Brain microvascular endothelial cell (primary cell): ENCODE results near the gene KRTAP10-10.
"Not testable (repeated sequence)": the region's sequence is repeated elsewhere in the genome, so short reads cannot be mapped to it uniquely, and the experiment has no call there.

Experiments
- DNase-seq: peaks from one replicate; pipeline ENCODE4 v3.0.0-alpha.2; 2020
- H3K27ac ChIP-seq: fragments of 250-450 bp; sonication (Bioruptor Pico); 2 replicates; pipeline ENCODE4 v1.5.1; 2020; ENCODE audit warnings: mild to moderate bottlenecking, moderate library complexity
- H3K27me3 ChIP-seq: fragments of 250-450 bp; sonication (Bioruptor Pico); replicated peaks from 2 replicates; pipeline ENCODE4 v1.5.1; 2020; ENCODE audit warnings: mild to moderate bottlenecking
- H3K36me3 ChIP-seq: fragments of 250-450 bp; sonication (Bioruptor Pico); replicated peaks from 2 replicates; pipeline ENCODE4 v1.5.1; 2020; ENCODE audit warnings: mild to moderate bottlenecking
- H3K4me3 ChIP-seq: 2 replicates; pipeline ENCODE4 v1.5.1; 2011; ENCODE audit warnings: low read depth, mild to moderate bottlenecking, control low read depth, low read length, moderate library complexity
- in situ Hi-C: cut with HindIII; loops from 2 replicates; pipeline ENCODE4 v1.10.0; 2017; ENCODE audit warnings: low sequenced_read_pairs, low pct_ligation_motif_present
- TF ChIP-seq, protein P1 (sequence below): IDR thresholded peaks from 2 replicates; pipeline ENCODE4 v1.5.1; 2011; ENCODE audit warnings: low read depth, mild to moderate bottlenecking, moderate library complexity, low read length, control low read depth, inconsistent platforms; ENCODE audit errors: missing control alignments

KRTAP10-10 gene, protein sequence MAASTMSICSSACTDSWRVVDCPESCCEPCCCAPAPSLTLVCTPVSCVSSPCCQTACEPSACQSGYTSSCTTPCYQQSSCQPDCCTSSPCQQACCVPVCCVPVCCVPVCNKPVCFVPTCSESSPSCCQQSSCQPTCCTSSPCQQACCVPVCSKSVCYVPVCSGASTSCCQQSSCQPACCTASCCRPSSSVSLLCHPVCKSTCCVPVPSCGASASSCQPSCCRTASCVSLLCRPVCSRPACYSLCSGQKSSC

GRCh38 chr21:44637018-44637850, at the start of gene KRTAP10-10:
KRTAP10-10 (plus strand) TSS chr21:44637356; CDS start chr21:44637418, 62 bp downstream.
- no peak for DNase-seq
- Histone ChIP-seq H3K27ac (no peak within 1 kb of the TSS), H3K36me3 (no peaks in the 10 kb centered on the region), H3K4me3 (no peak within 1 kb of the TSS), H3K27me3 (no peaks in the 10 kb centered on the region)
- TF ChIP-seq, protein P1, sequence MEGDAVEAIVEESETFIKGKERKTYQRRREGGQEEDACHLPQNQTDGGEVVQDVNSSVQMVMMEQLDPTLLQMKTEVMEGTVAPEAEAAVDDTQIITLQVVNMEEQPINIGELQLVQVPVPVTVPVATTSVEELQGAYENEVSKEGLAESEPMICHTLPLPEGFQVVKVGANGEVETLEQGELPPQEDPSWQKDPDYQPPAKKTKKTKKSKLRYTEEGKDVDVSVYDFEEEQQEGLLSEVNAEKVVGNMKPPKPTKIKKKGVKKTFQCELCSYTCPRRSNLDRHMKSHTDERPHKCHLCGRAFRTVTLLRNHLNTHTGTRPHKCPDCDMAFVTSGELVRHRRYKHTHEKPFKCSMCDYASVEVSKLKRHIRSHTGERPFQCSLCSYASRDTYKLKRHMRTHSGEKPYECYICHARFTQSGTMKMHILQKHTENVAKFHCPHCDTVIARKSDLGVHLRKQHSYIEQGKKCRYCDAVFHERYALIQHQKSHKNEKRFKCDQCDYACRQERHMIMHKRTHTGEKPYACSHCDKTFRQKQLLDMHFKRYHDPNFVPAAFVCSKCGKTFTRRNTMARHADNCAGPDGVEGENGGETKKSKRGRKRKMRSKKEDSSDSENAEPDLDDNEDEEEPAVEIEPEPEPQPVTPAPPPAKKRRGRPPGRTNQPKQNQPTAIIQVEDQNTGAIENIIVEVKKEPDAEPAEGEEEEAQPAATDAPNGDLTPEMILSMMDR = no peak
- in situ Hi-C loops = no loop called here

GRCh38 chr21:44589094-44589493, 48.1 kb upstream of the KRTAP10-10 start:
- Histone ChIP-seq H3K27me3 (peaks cover 11% of the 10 kb centered on the region), H3K27ac (no peak overlapping the region), H3K36me3 (no peaks in the 10 kb centered on the region), H3K4me3 (no peak overlapping the region)
- in situ Hi-C loops = no loop called here
- TF ChIP-seq, protein P1 = no peak
- no peak for DNase-seq

DNA sequence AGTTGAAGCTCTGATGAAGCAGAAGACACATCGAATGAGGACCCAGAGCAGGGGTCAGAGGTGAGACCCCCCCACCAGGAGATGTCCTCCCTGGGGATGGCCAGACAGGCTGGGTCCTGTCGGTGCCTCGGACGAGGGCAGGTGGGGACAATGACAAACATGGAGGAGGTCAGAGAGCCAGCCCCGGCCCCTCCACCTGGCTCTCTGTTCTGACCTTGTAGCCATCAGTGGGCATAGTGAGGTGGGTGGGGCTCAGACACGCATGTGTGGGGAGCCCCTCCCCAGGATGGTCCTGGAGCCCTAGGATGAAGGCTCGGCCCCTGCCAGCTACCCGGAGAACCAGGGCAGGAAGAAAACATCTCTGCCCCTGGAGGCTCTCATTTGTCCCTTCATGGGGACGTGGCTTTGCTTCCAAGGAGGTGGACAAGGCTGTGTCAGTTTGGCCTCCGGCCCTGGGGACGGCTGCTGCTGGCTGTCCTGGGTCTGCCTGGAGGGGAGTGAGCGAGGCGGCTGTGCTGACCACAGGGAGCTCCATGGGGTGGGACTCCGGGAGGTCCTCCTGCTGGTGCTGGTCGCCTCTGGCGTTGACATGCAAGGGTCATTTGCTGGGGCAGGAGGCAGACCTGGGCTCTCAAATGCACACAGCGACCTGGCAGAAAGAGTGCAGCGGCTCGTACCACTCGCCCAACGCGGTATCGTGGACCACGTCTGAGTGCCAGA, 47.4 kb upstream of the KRTAP10-10 start:
- H3K36me3 ChIP-seq = no peaks in the 10 kb centered on the region
- TF ChIP-seq, protein P1 = no peak
- no peak overlapping the region for H3K4me3 ChIP-seq
- H3K27ac ChIP-seq = no peak overlapping the region
- in situ Hi-C loops = no loop called here
- DNase-seq = no peak
- H3K27me3 ChIP-seq = peaks cover 11% of the 10 kb centered on the region

DNA sequence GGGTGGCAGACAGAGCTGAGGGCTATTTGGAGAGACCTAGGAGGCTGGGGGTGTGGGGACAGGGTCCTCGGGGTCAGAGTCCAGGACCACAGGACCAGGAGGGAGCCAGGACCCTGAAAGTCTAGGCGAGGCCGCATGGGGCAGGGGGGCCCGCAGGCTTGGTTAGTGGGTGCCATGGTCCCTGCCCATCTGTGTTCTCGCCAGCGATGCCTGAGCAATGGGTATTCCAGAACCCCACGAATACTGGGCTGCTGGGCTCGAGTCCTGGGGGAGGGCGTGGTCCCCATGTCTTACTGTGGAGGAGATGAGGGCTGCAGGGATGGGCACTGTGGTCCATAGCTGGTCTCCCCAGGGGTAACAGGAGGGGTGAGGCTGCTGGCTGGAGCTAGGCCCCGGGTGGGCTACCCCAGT, 46.8 kb upstream of the KRTAP10-10 start:
- H3K27ac ChIP-seq = no peak overlapping the region
- peaks cover 11% of the 10 kb centered on the region for H3K27me3 ChIP-seq
- no peak for DNase-seq
- in situ Hi-C loops = no loop called here
- H3K4me3 ChIP-seq = no peak overlapping the region
- TF ChIP-seq, protein P1 = no peak
- no peaks in the 10 kb centered on the region for H3K36me3 ChIP-seq

GRCh38 chr21:44590897-44591800, 46.0 kb upstream of the KRTAP10-10 start:
- H3K4me3 ChIP-seq, H3K27ac ChIP-seq, in situ Hi-C loops, DNase-seq, H3K36me3 ChIP-seq: not testable (repeated sequence)
- H3K27me3 ChIP-seq = peaks cover 11% of the 10 kb centered on the region

- DNase-seq, H3K36me3 ChIP-seq, H3K4me3 ChIP-seq, H3K27ac ChIP-seq, in situ Hi-C loops: not testable (repeated sequence)
- H3K27me3 ChIP-seq = peaks cover 11% of the 10 kb centered on the region
These were observed 45.4 kb upstream of the KRTAP10-10 start for GRCh38 chr21:44591801-44592130.
